ENCODE data around the gene RPL13. TPM values are rescaled to one million over a fixed set of nuclear protein-coding genes. Genes with fewer than 3 reads are reported as not detected.

Gene RPL13
- total RNA-seq, 2 experiments from 2014 or later: 1,763 to 2,076 TPM

DNA sequence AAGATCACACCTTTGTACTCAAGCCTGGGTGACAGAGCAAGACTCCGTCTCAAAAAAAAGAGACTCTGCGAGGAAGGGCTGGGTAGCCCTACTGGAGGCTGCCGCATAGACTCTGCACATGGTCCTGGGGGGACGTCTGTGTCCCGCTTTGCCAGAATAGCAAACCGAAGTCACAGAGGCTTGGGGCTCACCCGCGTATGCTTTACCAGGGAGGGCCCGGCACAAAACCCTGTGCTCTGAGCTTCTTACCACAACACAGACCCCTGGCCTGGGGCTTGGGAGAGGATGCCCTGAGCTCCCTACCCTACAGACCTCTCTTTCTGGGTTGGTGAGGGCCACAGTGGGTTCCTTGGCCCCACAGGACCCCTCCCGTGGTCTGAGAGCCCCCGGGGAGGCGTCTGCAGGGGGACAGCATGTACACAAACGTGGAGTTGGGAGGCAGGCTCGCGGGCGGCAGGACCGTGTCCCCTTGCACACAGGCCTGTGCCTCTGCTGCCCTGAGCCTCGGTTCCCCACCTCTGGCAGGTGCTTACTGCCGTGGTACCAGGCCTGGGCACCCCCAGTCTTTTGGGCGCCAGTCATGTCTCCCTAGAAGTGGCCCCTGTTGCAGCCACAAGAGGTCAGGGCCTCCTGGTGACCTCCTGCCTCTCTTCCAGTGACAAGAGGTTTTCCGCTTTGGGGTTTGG is 28.9 kb downstream of the RPL13 start:
- no peaks in the 10 kb centered on the region for H3K36me3 Mint-ChIP-seq (ENCODE audit: low read depth)
- H3K4me3 Mint-ChIP-seq: no peak overlapping the region
- H3K27me3 Mint-ChIP-seq: no peaks in the 10 kb centered on the region
- no peak for DNase-seq
- H3K27ac Mint-ChIP-seq: no peak overlapping the region
- H3K9me3 Mint-ChIP-seq: no peaks in the 10 kb centered on the region
- H3K4me1 Mint-ChIP-seq: peaks cover 12% of the 10 kb centered on the region
- ChIA-PET CTCF (interaction anchor here (1.3 kb wide), 1 partner anchor 11 kb away, joined by 3 read pairs; no protein-coding TSS in a partner anchor), POLR2A (no interaction called here)

- H3K27ac Mint-ChIP-seq: peak overlapping the region; percentile 85
- peak; percentile 73 for DNase-seq
Observed at GRCh38 chr16:89593841-89594240, 33.4 kb downstream of the RPL13 start.

GRCh38 chr16:89595330-89596060 is 35.0 kb downstream of the RPL13 start:
- no peaks in the 10 kb centered on the region for H3K36me3 Mint-ChIP-seq (ENCODE audit: low read depth)
- H3K4me3 Mint-ChIP-seq: no peak overlapping the region
- H3K27me3 Mint-ChIP-seq: no peaks in the 10 kb centered on the region
- H3K27ac Mint-ChIP-seq: no peak overlapping the region
- POLR2A ChIA-PET: no interaction called here
- DNase-seq: no peak
- H3K4me1 Mint-ChIP-seq: peaks cover 21% of the 10 kb centered on the region
- CTCF ChIA-PET: no interaction called here
- no peaks in the 10 kb centered on the region for H3K9me3 Mint-ChIP-seq

More at GRCh38 chr16:89593841-89594240, 33.4 kb downstream of the RPL13 start:
- Mint-ChIP-seq H3K4me1 (peaks cover 18% of the 10 kb centered on the region), H3K27me3 (no peaks in the 10 kb centered on the region), H3K4me3 (peak overlapping the region; percentile 31), H3K36me3 (ENCODE audit: low read depth) (no peaks in the 10 kb centered on the region), H3K9me3 (no peaks in the 10 kb centered on the region)
- ChIA-PET POLR2A (no interaction called here), CTCF (no interaction called here)

GRCh38 chr16:89596061-89596689 is 35.7 kb downstream of the RPL13 start:
- Mint-ChIP-seq H3K36me3 (ENCODE audit: low read depth) (no peaks in the 10 kb centered on the region), H3K4me1 (peaks cover 21% of the 10 kb centered on the region), H3K27me3 (no peaks in the 10 kb centered on the region), H3K27ac (no peak overlapping the region), H3K4me3 (no peak overlapping the region), H3K9me3 (no peaks in the 10 kb centered on the region)
- ChIA-PET CTCF (interaction anchor here (0.6 kb wide), 1 partner anchor 42 kb away, joined by 3 read pairs; no protein-coding TSS in a partner anchor), POLR2A (no interaction called here)
- DNase-seq: no peak

GRCh38 chr16:89596957-89597649 is 36.6 kb downstream of the RPL13 start:
- Mint-ChIP-seq H3K27me3 (no peaks in the 10 kb centered on the region), H3K27ac (peak overlapping the region; percentile 13)
- POLR2A ChIA-PET: no interaction called here

GRCh38 chr16:89598199-89598598 is 37.7 kb downstream of the RPL13 start:
- Mint-ChIP-seq H3K36me3 (ENCODE audit: low read depth) (no peaks in the 10 kb centered on the region), H3K4me3 (no peak overlapping the region), H3K4me1 (peaks cover 31% of the 10 kb centered on the region), H3K9me3 (no peaks in the 10 kb centered on the region), H3K27me3 (peaks cover 2% of the 10 kb centered on the region), H3K27ac (peak overlapping the region; percentile 73)
- ChIA-PET POLR2A (no interaction called here), CTCF (no interaction called here)
- peak; percentile 27 for DNase-seq

More at GRCh38 chr16:89596957-89597649, 36.6 kb downstream of the RPL13 start:
- no peak for DNase-seq
- no peaks in the 10 kb centered on the region for H3K36me3 Mint-ChIP-seq (ENCODE audit: low read depth)
- H3K4me3 Mint-ChIP-seq: no peak overlapping the region
- CTCF ChIA-PET: interaction anchor here (0.6 kb wide), 2 partner anchors 42 to 71 kb away, joined by 3 to 5 read pairs; no protein-coding TSS in a partner anchor
- H3K4me1 Mint-ChIP-seq: peaks cover 22% of the 10 kb centered on the region
- no peaks in the 10 kb centered on the region for H3K9me3 Mint-ChIP-seq

DNA sequence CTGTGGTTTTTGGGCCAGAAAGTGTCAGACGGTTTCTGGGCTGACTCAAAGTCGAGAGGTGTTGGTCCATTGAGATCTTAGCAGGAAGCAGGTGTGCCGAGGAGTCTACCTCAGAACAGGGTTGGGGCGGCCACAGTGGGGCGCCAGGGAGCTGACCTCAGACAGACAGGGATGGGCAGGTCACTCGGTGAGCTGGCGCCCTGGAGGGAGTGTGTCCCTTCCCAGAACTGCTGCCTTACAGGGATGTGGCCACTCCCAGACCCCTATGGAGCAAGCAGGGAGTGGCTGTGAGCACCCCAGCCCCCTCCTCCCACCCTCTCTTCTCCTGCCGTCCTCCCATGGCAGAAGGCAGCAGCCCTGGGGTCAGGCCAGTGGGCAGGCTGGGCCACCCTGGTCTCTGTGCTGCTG is 39.0 kb downstream of the RPL13 start:
- H3K9me3 Mint-ChIP-seq: no peaks in the 10 kb centered on the region
- CTCF ChIA-PET: interaction anchor here (0.8 to 1.0 kb wide), 2 partner anchors 10 to 16 kb away, joined by 3 to 4 read pairs; no protein-coding TSS in a partner anchor
- DNase-seq: peak; percentile 34
- POLR2A ChIA-PET: no interaction called here
- no peak overlapping the region for H3K27ac Mint-ChIP-seq
- peaks cover 20% of the 10 kb centered on the region for H3K4me1 Mint-ChIP-seq
- H3K36me3 Mint-ChIP-seq (ENCODE audit: low read depth): no peaks in the 10 kb centered on the region
- H3K4me3 Mint-ChIP-seq: no peak overlapping the region
- H3K27me3 Mint-ChIP-seq: peaks cover 2% of the 10 kb centered on the region

- ChIA-PET CTCF (interaction anchor here (0.8 to 1.0 kb wide), 3 partner anchors 9 to 16 kb away, joined by 3 to 4 read pairs (median 3); no protein-coding TSS in a partner anchor), POLR2A (no interaction called here)
- no peak for DNase-seq
- H3K27me3 Mint-ChIP-seq: peaks cover 2% of the 10 kb centered on the region
- H3K4me3 Mint-ChIP-seq: no peak overlapping the region
- H3K9me3 Mint-ChIP-seq: no peaks in the 10 kb centered on the region
- H3K27ac Mint-ChIP-seq: no peak overlapping the region
- H3K4me1 Mint-ChIP-seq: peaks cover 19% of the 10 kb centered on the region
- H3K36me3 Mint-ChIP-seq (ENCODE audit: low read depth): no peaks in the 10 kb centered on the region
Observed at GRCh38 chr16:89599902-89600301, 39.4 kb downstream of the RPL13 start.

DNA sequence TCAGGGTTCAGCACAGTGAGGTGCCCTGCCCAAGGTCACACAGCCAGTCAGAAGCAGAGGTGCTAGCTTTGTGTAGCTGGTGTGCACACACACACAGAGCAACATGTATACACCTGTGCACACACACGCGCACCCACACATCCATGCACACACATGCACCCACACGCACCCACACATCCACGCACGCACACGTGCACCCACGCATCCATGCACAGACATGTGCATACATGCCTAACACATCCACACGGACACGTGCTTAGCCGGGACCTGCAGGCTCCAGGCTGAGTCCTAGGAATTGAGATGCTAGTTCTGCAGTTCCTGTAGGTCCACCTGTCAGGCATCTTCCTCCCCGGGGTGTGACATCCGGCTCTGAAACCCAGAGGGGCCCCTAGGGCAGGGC is 39.9 kb downstream of the RPL13 start:
- H3K4me3 Mint-ChIP-seq: no peak overlapping the region
- H3K36me3 Mint-ChIP-seq (ENCODE audit: low read depth): no peaks in the 10 kb centered on the region
- H3K27me3 Mint-ChIP-seq: peaks cover 2% of the 10 kb centered on the region
- peaks cover 19% of the 10 kb centered on the region for H3K4me1 Mint-ChIP-seq
- POLR2A ChIA-PET: no interaction called here
- no peaks in the 10 kb centered on the region for H3K9me3 Mint-ChIP-seq
- CTCF ChIA-PET: interaction anchor here (0.6 to 0.8 kb wide), 3 partner anchors 10 to 385 kb away, joined by 3 to 4 read pairs (median 3); no protein-coding TSS in a partner anchor
- H3K27ac Mint-ChIP-seq: peak overlapping the region; percentile 4
- no peak for DNase-seq

- H3K27ac Mint-ChIP-seq: no peak overlapping the region
- ChIA-PET CTCF (interaction anchor here (0.6 to 0.8 kb wide), 2 partner anchors 62 to 384 kb away, joined by 3 to 4 read pairs; no protein-coding TSS in a partner anchor), POLR2A (no interaction called here)
- H3K4me1 Mint-ChIP-seq: peaks cover 15% of the 10 kb centered on the region
- H3K27me3 Mint-ChIP-seq: peaks cover 2% of the 10 kb centered on the region
- no peak overlapping the region for H3K4me3 Mint-ChIP-seq
- no peaks in the 10 kb centered on the region for H3K36me3 Mint-ChIP-seq (ENCODE audit: low read depth)
- DNase-seq: no peak
- no peaks in the 10 kb centered on the region for H3K9me3 Mint-ChIP-seq
Observed at GRCh38 chr16:89600956-89601355, 40.5 kb downstream of the RPL13 start.

DNA sequence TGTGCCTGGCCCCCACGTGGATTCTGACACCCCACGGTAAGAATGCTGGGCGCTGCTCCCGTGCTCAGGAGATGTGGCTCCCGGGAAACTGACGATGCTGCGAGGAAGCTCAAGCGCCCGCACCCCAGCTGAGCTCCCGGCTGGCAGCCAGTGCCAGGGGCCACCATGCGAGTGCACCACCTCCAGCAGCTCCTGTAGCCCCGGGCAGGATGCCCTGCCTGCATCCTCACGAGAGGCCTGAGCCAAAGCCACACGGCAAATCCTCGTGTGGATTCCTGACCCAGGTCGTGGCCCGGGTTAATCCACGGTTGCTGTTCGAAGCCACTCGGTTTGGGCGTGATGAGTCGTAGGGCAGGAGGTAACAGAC is 41.4 kb downstream of the RPL13 start:
- POLR2A ChIA-PET: no interaction called here
- Mint-ChIP-seq H3K27ac (no peak overlapping the region), H3K9me3 (no peaks in the 10 kb centered on the region), H3K27me3 (peaks cover 2% of the 10 kb centered on the region), H3K4me1 (peaks cover 15% of the 10 kb centered on the region), H3K36me3 (ENCODE audit: low read depth) (no peaks in the 10 kb centered on the region), H3K4me3 (no peak overlapping the region)
- CTCF ChIA-PET: interaction anchor here (0.6 to 1.3 kb wide), 4 partner anchors 13 to 325 kb away, joined by 3 to 4 read pairs (median 3); no protein-coding TSS in a partner anchor
- no peak for DNase-seq

- ChIA-PET CTCF (interaction anchor here (0.7 to 1.3 kb wide), 3 partner anchors 13 to 325 kb away, joined by 3 to 4 read pairs (median 3); no protein-coding TSS in a partner anchor), POLR2A (no interaction called here)
- Mint-ChIP-seq H3K36me3 (ENCODE audit: low read depth) (no peaks in the 10 kb centered on the region), H3K27ac (peak overlapping the region; percentile 73), H3K4me1 (peaks cover 15% of the 10 kb centered on the region), H3K9me3 (no peaks in the 10 kb centered on the region), H3K27me3 (peaks cover 2% of the 10 kb centered on the region), H3K4me3 (no peak overlapping the region)
- peak; percentile 46 for DNase-seq
Observed at GRCh38 chr16:89602273-89602951, 41.9 kb downstream of the RPL13 start.
